GM12878 (cell line): Measurements from ENCODE around the gene TLE7. TPM values are rescaled to one million over a fixed set of nuclear protein-coding genes. Genes with fewer than 3 reads are reported as not detected.

Experiments
- ATAC-seq: fragments of 200-7000 bp; cut with Tn5 transposase; 3 replicates; pipeline ENCODE4 v1.9.1; 2020; ENCODE audit warnings: mild to moderate bottlenecking, moderate library complexity
- BruUV-seq: library from RNA; stranded (reverse); fragments of 400-500 nt; replicated peaks from 2 replicates; lab custom pipeline; 2021; lab: Mats Ljungman, UMichigan
- CTCF ChIA-PET: fragments of 300-600 bp; sonication (Branson Sonifier 250); formaldehyde crosslinking; extraction: SDS; loops from one replicate; lab custom pipeline; 2021; ENCODE audit warnings: inconsistent platforms; lab: Yijun Ruan, JAX
- POLR2A ChIA-PET: fragments of 350-600 bp; formaldehyde crosslinking; extraction: SDS; loops from one replicate; lab custom pipeline; 2021; ENCODE audit warnings: inconsistent platforms; lab: Charles Lee
- RAD21 ChIA-PET: fragments of 300-600 bp; sonication (Branson Sonifier 250); formaldehyde crosslinking; loops from one replicate; lab custom pipeline; 2023; ENCODE audit warnings: antibody characterized with exemption; ENCODE audit not compliant: unreplicated experiment; lab: Charles Lee
- SMC1A ChIA-PET: fragments of 300-600 bp; sonication (Branson Sonifier 250); formaldehyde crosslinking; loops from one replicate; lab custom pipeline; 2023; ENCODE audit not compliant: unreplicated experiment, uncharacterized antibody; lab: Charles Lee
- DNase-seq: peaks from one replicate; pipeline ENCODE4 v3.0.0-alpha.2; 2011; ENCODE audit warnings: low read depth, low spot score
- FAIRE-seq: peaks from 3 replicates; lab custom pipeline; 2011; peaks lifted over from hg19 to GRCh38; lab: Jason Lieb, UNC
- H2AFZ ChIP-seq: 2 replicates; pipeline ENCODE4 v1.6.0; 2011; ENCODE audit warnings: low read depth, low read length, control low read depth; ENCODE audit not compliant: control insufficient read depth
- H3K27ac ChIP-seq: 2 replicates; pipeline ENCODE4 v1.5.1; 2011; ENCODE audit warnings: control low read depth; ENCODE audit not compliant: control insufficient read depth, insufficient read depth
- H3K27me3 ChIP-seq, 2 experiments: replicated peaks in 1 of 2; 2 replicates each; pipeline versions ENCODE4 v1.6.0 to v1.6.1; 2011; ENCODE audit warnings: low read length in 1 of 2; ENCODE audit not compliant: control insufficient read depth in 2 of 2, insufficient read depth in 2 of 2
- H3K36me3 ChIP-seq, 2 experiments: 2 replicates each; pipeline ENCODE4 v1.5.1; 2011; ENCODE audit warnings: low read length in 1 of 2; ENCODE audit not compliant: control insufficient read depth in 2 of 2, insufficient read depth in 2 of 2
- H3K4me1 ChIP-seq: 2 replicates; pipeline ENCODE4 v1.6.1; 2011; ENCODE audit warnings: mild to moderate bottlenecking, low read length, moderate library complexity, mixed read lengths; ENCODE audit not compliant: control insufficient read depth, insufficient read depth
- H3K4me2 ChIP-seq: 2 replicates; pipeline ENCODE4 v1.6.0; 2011; ENCODE audit warnings: control low read depth; ENCODE audit not compliant: control insufficient read depth, insufficient read depth
- H3K4me3 ChIP-seq: fragments of 200-600 bp; sonication (generic); 2 replicates; pipeline ENCODE4 v1.5.1; 2016
- H3K79me2 ChIP-seq: 2 replicates; pipeline ENCODE4 v1.6.0; 2011; ENCODE audit warnings: low read length; ENCODE audit not compliant: control insufficient read depth, insufficient read depth
- H3K9ac ChIP-seq: 2 replicates; pipeline ENCODE4 v1.8.0; 2011; ENCODE audit warnings: low read length, control low read depth, mixed read lengths; ENCODE audit not compliant: control insufficient read depth, insufficient read depth
- H3K9me3 ChIP-seq: replicated peaks from 3 replicates; pipeline ENCODE4 v1.5.1; 2011; ENCODE audit warnings: mild to moderate bottlenecking, low read length; ENCODE audit not compliant: control insufficient read depth, insufficient read depth
- H4K20me1 ChIP-seq: 2 replicates; pipeline ENCODE4 v1.6.0; 2011; ENCODE audit not compliant: control insufficient read depth, insufficient read depth
- DPF2 ChIP-seq: fragments of 450-650 bp; IDR thresholded peaks from 2 replicates; pipeline ENCODE4 v1.6.1; 2017; ENCODE audit warnings: mild to moderate bottlenecking
- IKZF1 ChIP-seq: fragments of 450-650 bp; conservative IDR thresholded peaks from 2 replicates; pipeline ENCODE4 v1.6.1; 2017; ENCODE audit warnings: antibody characterized with exemption, mild to moderate bottlenecking
- IRF3 ChIP-seq: fragments of 450-650 bp; IDR thresholded peaks from 2 replicates; pipeline ENCODE4 v1.6.1; 2014; ENCODE audit warnings: mild to moderate bottlenecking
- KLF5 ChIP-seq: fragments of 450-650 bp; IDR thresholded peaks from 2 replicates; pipeline ENCODE4 v1.6.1; 2014; ENCODE audit warnings: mild to moderate bottlenecking; ENCODE audit not compliant: partially characterized antibody
- MEF2B ChIP-seq: fragments of 450-650 bp; IDR thresholded peaks from 2 replicates; pipeline ENCODE4 v1.6.1; 2018; ENCODE audit warnings: mild to moderate bottlenecking, moderate library complexity; ENCODE audit not compliant: partially characterized antibody, poor library complexity, severe bottlenecking
- NBN ChIP-seq: fragments of 450-650 bp; IDR thresholded peaks from 2 replicates; pipeline ENCODE4 v1.6.1; 2016
- NFXL1 ChIP-seq: fragments of 450-650 bp; IDR thresholded peaks from 2 replicates; pipeline ENCODE4 v1.6.1; 2017; ENCODE audit warnings: antibody characterized with exemption, mild to moderate bottlenecking, borderline replicate concordance
- STAT3 ChIP-seq: IDR thresholded peaks from 2 replicates; pipeline ENCODE4 v1.6.1; 2011; ENCODE audit warnings: low read depth, low read length, improper control_type of control experiment
- SUZ12 ChIP-seq: fragments of 200-600 bp; sonication (generic); IDR thresholded peaks from one replicate; pipeline ENCODE4 v1.6.1; 2018; ENCODE audit warnings: antibody characterized with exemption, mild to moderate bottlenecking; ENCODE audit not compliant: unreplicated experiment
- TARDBP ChIP-seq: IDR thresholded peaks from 2 replicates; pipeline ENCODE4 v1.6.1; 2016; ENCODE audit warnings: borderline replicate concordance
- ZBED1 ChIP-seq: IDR thresholded peaks from 2 replicates; pipeline ENCODE4 v1.6.1; 2016; ENCODE audit warnings: borderline replicate concordance
- WGBS: methylation state at CpG from one replicate; pipeline ENCODE4 v1.1.6; 2016; ENCODE audit warnings: low lambda C conversion rate; ENCODE audit not compliant: insufficient replicate concordance, insufficient coverage; ENCODE audit errors: missing lambda C conversion rate; 5-methylcytosine and 5-hydroxymethylcytosine counted together
- in situ Hi-C: fragments of 300-500 bp; cut with MboI; formaldehyde crosslinking; loops from 9 replicates; pipeline ENCODE4 v1.14.3; 2018; ENCODE audit warnings: mixed read lengths
- intact Hi-C: fragments of 100-400 bp; cut with micrococcal nuclease; formaldehyde crosslinking; loops from one replicate; pipeline ENCODE4 v1.14.2; 2022; ENCODE audit not compliant: unreplicated experiment
- polyA plus RNA-seq, 11 experiments: library from polyadenylated mRNA; depleted of rRNA in 4 of 11; unstranded in 6 of 11; stranded (reverse) in 5 of 11; fragments of >200 nt; fragmentation: Nextera tagmentation in 4 of 11; fragmentation: Illumina TruSeq in 1 of 11; extraction: Ambion mirVana in 4 of 11; extraction: Trizol in 1 of 11; gene quantifications; 1 replicate in 1 of 11; 2 replicates in 10 of 11; pipeline versions ENCODE4 v1.2.1 to v1.2.3, GENCODE V29; 2011 to 2016; ENCODE audit warnings: inconsistent platforms in 2 of 11, missing spikeins in 2 of 11, low read depth in 1 of 11
- total RNA-seq, 4 experiments: library from RNA; depleted of rRNA in 3 of 4; stranded (reverse); fragments of >200 nt in 3 of 4; fragmentation: Illumina TruSeq in 1 of 4; extraction: Trizol in 1 of 4; gene quantifications; 2 replicates each; pipeline versions ENCODE4 v1.2.1 to v1.2.3, GENCODE V29; 2013 to 2021
- TF ChIP-seq, protein P1 (sequence below): fragments of 450-650 bp; IDR thresholded peaks from 2 replicates; pipeline ENCODE4 v1.6.1; 2017; ENCODE audit warnings: low read depth, mild to moderate bottlenecking, moderate library complexity

The TLE7 gene
- total and polyA plus RNA-seq, 10 of the 15 experiments (the other 5 are each of a cell fraction or from before 2014, with no cell fraction given): not detected

- no TSS peak for BruUV-seq
- no peak overlapping the region for H3K4me2 ChIP-seq
- in situ Hi-C loops: no loop called here
- no peaks in the 10 kb centered on the region for H4K20me1 ChIP-seq
- no peak for DNase-seq
- H3K9me3 ChIP-seq: no peaks in the 10 kb centered on the region
- no peak overlapping the region for H3K9ac ChIP-seq
- intact Hi-C loops: no loop called here
- H2AFZ ChIP-seq: no peak overlapping the region
- H3K27me3 ChIP-seq: no peaks in the 10 kb centered on the region
- no peak overlapping the region for H3K27ac ChIP-seq
- SMC1A ChIA-PET: interaction anchor here (1.2 kb wide), 1 partner anchor 19 kb away, joined by 3 read pairs; the partner anchor contains the start of gene ZNF23
- H3K4me1 ChIP-seq: peaks cover 3% of the 10 kb centered on the region
- TF ChIP-seq ZBED1 (no peak), STAT3 (no peak), KLF5 (no peak), TARDBP (no peak), NBN (no peak), MEF2B (no peak), DPF2 (no peak), IKZF1 (no peak), IRF3 (no peak), SUZ12 (no peak), NFXL1 (no peak)
- TF ChIP-seq, protein P1, sequence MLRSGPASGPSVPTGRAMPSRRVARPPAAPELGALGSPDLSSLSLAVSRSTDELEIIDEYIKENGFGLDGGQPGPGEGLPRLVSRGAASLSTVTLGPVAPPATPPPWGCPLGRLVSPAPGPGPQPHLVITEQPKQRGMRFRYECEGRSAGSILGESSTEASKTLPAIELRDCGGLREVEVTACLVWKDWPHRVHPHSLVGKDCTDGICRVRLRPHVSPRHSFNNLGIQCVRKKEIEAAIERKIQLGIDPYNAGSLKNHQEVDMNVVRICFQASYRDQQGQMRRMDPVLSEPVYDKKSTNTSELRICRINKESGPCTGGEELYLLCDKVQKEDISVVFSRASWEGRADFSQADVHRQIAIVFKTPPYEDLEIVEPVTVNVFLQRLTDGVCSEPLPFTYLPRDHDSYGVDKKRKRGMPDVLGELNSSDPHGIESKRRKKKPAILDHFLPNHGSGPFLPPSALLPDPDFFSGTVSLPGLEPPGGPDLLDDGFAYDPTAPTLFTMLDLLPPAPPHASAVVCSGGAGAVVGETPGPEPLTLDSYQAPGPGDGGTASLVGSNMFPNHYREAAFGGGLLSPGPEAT: no peak
- no peak for FAIRE-seq
- H3K4me3 ChIP-seq: no peak overlapping the region
- peaks cover 1% of the 10 kb centered on the region; the same call in 1 of the 2 replicates for H3K79me2 ChIP-seq
- 100% methylated on average over 2 of the region's 2 CpGs for WGBS
- no peak for ATAC-seq
- RAD21 ChIA-PET: no interaction called here
- POLR2A ChIA-PET: no interaction called here
- no peaks in the 10 kb centered on the region for H3K36me3 ChIP-seq
- CTCF ChIA-PET: interaction anchor here (1.5 to 1.9 kb wide), 2 partner anchors 18 to 130 kb away, joined by 4 to 7 read pairs; no protein-coding TSS in a partner anchor
Measured at GRCh38 chr16:71480956-71481355, 39.1 kb upstream of the TLE7 start.
